SK-N-SH (cell line): Measurements from ENCODE around the gene ROPN1B.
"Not testable (repeated sequence)": the region's sequence is repeated elsewhere in the genome, so short reads cannot be mapped to it uniquely, and the experiment has no call there.

Experiments used
- CTCF ChIP-seq: fragments of 200-600 bp; sonication (generic); IDR thresholded peaks from 2 replicates; pipeline ENCODE4 v1.6.1; 2017; ENCODE audit warnings: antibody characterized with exemption, mild to moderate bottlenecking, moderate library complexity
- EZH2phosphoT487 ChIP-seq: fragments of 200-600 bp; sonication (generic); IDR thresholded peaks from 2 replicates; pipeline ENCODE4 v1.6.1; 2017; ENCODE audit warnings: low read depth, mixed run types, mild to moderate bottlenecking, antibody characterized with exemption, moderate library complexity, borderline replicate concordance
- FOXJ3 ChIP-seq: sonication (generic); formaldehyde crosslinking; IDR thresholded peaks from 2 replicates; pipeline ENCODE4 v1.5.1; 2020; ENCODE audit warnings: mild to moderate bottlenecking, missing genetic modification reagents
- MAX ChIP-seq: IDR thresholded peaks from 2 replicates; pipeline ENCODE4 v1.4.0; 2012; ENCODE audit warnings: low read depth
- POLR2AphosphoS5 ChIP-seq: IDR thresholded peaks from 2 replicates; pipeline ENCODE4 v1.6.1; 2012; ENCODE audit warnings: low read depth, low read length
- RCOR1 ChIP-seq: fragments of 150-350 bp; IDR thresholded peaks from 2 replicates; pipeline ENCODE4 v1.6.1; 2017; ENCODE audit warnings: antibody characterized with exemption, low read length
- USF1 ChIP-seq: IDR thresholded peaks from 2 replicates; pipeline ENCODE4 v1.4.0; 2012; ENCODE audit warnings: low read depth, borderline replicate concordance
- USF2 ChIP-seq: fragments of 150-350 bp; IDR thresholded peaks from 2 replicates; pipeline ENCODE4 v1.6.1; 2017; ENCODE audit warnings: antibody characterized with exemption, low read length, low read depth, borderline replicate concordance
- YY1 ChIP-seq: IDR thresholded peaks from 2 replicates; pipeline ENCODE4 v1.4.0; 2012; ENCODE audit warnings: low read depth, mild to moderate bottlenecking

GRCh38 chr3:125928771-125929545 lies 40.0 kb upstream of the ROPN1B start:
- TF ChIP-seq USF2; MAX; CTCF; EZH2phosphoT487; FOXJ3 (CRISPR knock-in tag); RCOR1; YY1; POLR2AphosphoS5; USF1: not testable (repeated sequence)
